HG03571 (cell line): Measurements from ENCODE around the gene DGKD.
A peak's percentile ranks its signal among the peaks of the same experiment; 100 is the strongest.
"Not testable (repeated sequence)": the region's sequence is repeated elsewhere in the genome, so short reads cannot be mapped to it uniquely, and the experiment has no call there.

ENCODE experiments used
- ATAC-seq: cut with Tn5 transposase; IDR thresholded peaks from one replicate; pipeline ENCODE4 v1.9.1; 2021; ENCODE audit not compliant: unreplicated experiment

Gene DGKD

GRCh38 chr2:233384015-233384414 is 29.7 kb downstream of the DGKD start:
- no peak for ATAC-seq

- peak; percentile 12 for ATAC-seq
Measured at GRCh38 chr2:233384811-233385488, 30.7 kb downstream of the DGKD start.

- ATAC-seq: peak; percentile 49
Measured at GRCh38 chr2:233385489-233386044, 31.3 kb downstream of the DGKD start.

- ATAC-seq: no peak
Measured at GRCh38 chr2:233386382-233387041, 32.2 kb downstream of the DGKD start.

GRCh38 chr2:233387225-233387624 is 32.9 kb downstream of the DGKD start:
- no peak for ATAC-seq

- ATAC-seq: no peak
Measured at GRCh38 chr2:233387667-233388528, 33.6 kb downstream of the DGKD start.

- no peak for ATAC-seq
Measured at GRCh38 chr2:233389601-233390125, 35.4 kb downstream of the DGKD start.

GRCh38 chr2:233395687-233396086 is 41.4 kb downstream of the DGKD start:
- no peak for ATAC-seq

- not testable (repeated sequence) for ATAC-seq
Measured at GRCh38 chr2:233396726-233397665, 42.7 kb downstream of the DGKD start.

GRCh38 chr2:233399306-233400225 is 45.3 kb downstream of the DGKD start:
- ATAC-seq: no peak

- ATAC-seq: no peak
Measured at GRCh38 chr2:233400341-233400740, 46.0 kb downstream of the DGKD start.

GRCh38 chr2:233400961-233401360 is 46.7 kb downstream of the DGKD start:
- no peak for ATAC-seq

- no peak for ATAC-seq
Measured at GRCh38 chr2:233402346-233402745, 48.1 kb downstream of the DGKD start.

- ATAC-seq: no peak
Measured at GRCh38 chr2:233402789-233403188, 48.5 kb downstream of the DGKD start.

GRCh38 chr2:233404222-233404621 is 49.9 kb downstream of the DGKD start:
- no peak for ATAC-seq

GRCh38 chr2:233406865-233407264 is 52.6 kb downstream of the DGKD start:
- ATAC-seq: no peak

- ATAC-seq: no peak
Measured at GRCh38 chr2:233407771-233408181, 53.5 kb downstream of the DGKD start.

- no peak for ATAC-seq
Measured at GRCh38 chr2:233408366-233409285, 54.3 kb downstream of the DGKD start.
